Stimulated activated CD4-positive, alpha-beta T cell treated with anti-CD3 and anti-CD28 coated beads, TNF-alpha, amount 100 ng/mL, for 24 hours (primary cell): ENCODE measurements around the gene ARRDC3.
"Not testable (repeated sequence)": the region's sequence is repeated elsewhere in the genome, so short reads cannot be mapped to it uniquely, and the experiment has no call there.

Experiments used
- DNase-seq, 3 experiments: peaks; one replicate each; pipeline ENCODE4 v3.0.0-alpha.2; 2020; ENCODE audit warnings: low read depth in 3 of 3

ARRDC3 gene

GRCh38 chr5:91383027-91383955 lies at the start of gene ARRDC3:
Gene ARRDC3, minus strand, starts transcription at chr5:91383317. Its CDS starts 225 bp downstream, at chr5:91383092.
- DNase-seq, result peak; percentile 87 to 95 (median 93)

- no peak for DNase-seq
These were observed 47.8 kb upstream of the ARRDC3 start for GRCh38 chr5:91430949-91431348.

GRCh38 chr5:91424638-91425436 lies 41.7 kb upstream of the ARRDC3 start:
- DNase-seq, result no peak

GRCh38 chr5:91423871-91424270 lies 40.8 kb upstream of the ARRDC3 start:
- no peak for DNase-seq

- no peak for DNase-seq
These were observed 37.8 kb upstream of the ARRDC3 start for GRCh38 chr5:91420879-91421278.

- DNase-seq, result peak; percentile 38 to 67 (median 56)
These were observed 36.7 kb upstream of the ARRDC3 start for GRCh38 chr5:91419571-91420537.

GRCh38 chr5:91419136-91419535 lies 36.0 kb upstream of the ARRDC3 start:
- no peak for DNase-seq

- no peak for DNase-seq
These were observed 35.0 kb upstream of the ARRDC3 start for GRCh38 chr5:91418158-91418557.

- no peak for DNase-seq
These were observed 34.1 kb upstream of the ARRDC3 start for GRCh38 chr5:91417219-91417618.

GRCh38 chr5:91416491-91416890 lies 33.4 kb upstream of the ARRDC3 start:
- DNase-seq, result no peak

- no peak for DNase-seq
These were observed 26.2 kb upstream of the ARRDC3 start for GRCh38 chr5:91409304-91409703.

GRCh38 chr5:91408710-91409109 lies 25.6 kb upstream of the ARRDC3 start:
- DNase-seq, result no peak

- DNase-seq, result no peak
These were observed 24.1 kb upstream of the ARRDC3 start for GRCh38 chr5:91407204-91407603.

- no peak for DNase-seq
These were observed 20.3 kb upstream of the ARRDC3 start for GRCh38 chr5:91403438-91403837.

- DNase-seq, result no peak
These were observed 18.1 kb upstream of the ARRDC3 start for GRCh38 chr5:91401175-91401574.

GRCh38 chr5:91397791-91398190 lies 14.7 kb upstream of the ARRDC3 start:
- no peak for DNase-seq

GRCh38 chr5:91390268-91390667 lies 7.2 kb upstream of the ARRDC3 start:
- DNase-seq, result no peak

GRCh38 chr5:91389555-91389954 lies 6.4 kb upstream of the ARRDC3 start:
- DNase-seq, result not testable (repeated sequence)

GRCh38 chr5:91388362-91388761 lies 5.2 kb upstream of the ARRDC3 start:
- DNase-seq, result no peak

- DNase-seq, result no peak
These were observed 3.0 kb upstream of the ARRDC3 start for GRCh38 chr5:91386120-91386519.

GRCh38 chr5:91385596-91385995 lies 2.5 kb upstream of the ARRDC3 start:
- not testable (repeated sequence) for DNase-seq
